ENCODE measurements around the gene MED15.

MED15 gene

GRCh38 chr22:20514658-20515406 lies 7.4 kb downstream of the MED15 start:
- H3K27me3 ChIP-seq (ENCODE audit: control insufficient read depth, low read length), result no peaks in the 10 kb centered on the region
- H3K9me2 ChIP-seq (replicated peaks; ENCODE audit: control insufficient read depth, low read length), result no peaks in the 10 kb centered on the region
- no peak for TF ChIP-seq EZH2phosphoT487 (IDR thresholded peaks at IDR 0.05; ENCODE audit: borderline replicate concordance, low read length)
- TF ChIP-seq CTCF (IDR thresholded peaks at IDR 0.05; ENCODE audit: low read depth, low read length, poor library complexity, severe bottlenecking), result no peak

DNA sequence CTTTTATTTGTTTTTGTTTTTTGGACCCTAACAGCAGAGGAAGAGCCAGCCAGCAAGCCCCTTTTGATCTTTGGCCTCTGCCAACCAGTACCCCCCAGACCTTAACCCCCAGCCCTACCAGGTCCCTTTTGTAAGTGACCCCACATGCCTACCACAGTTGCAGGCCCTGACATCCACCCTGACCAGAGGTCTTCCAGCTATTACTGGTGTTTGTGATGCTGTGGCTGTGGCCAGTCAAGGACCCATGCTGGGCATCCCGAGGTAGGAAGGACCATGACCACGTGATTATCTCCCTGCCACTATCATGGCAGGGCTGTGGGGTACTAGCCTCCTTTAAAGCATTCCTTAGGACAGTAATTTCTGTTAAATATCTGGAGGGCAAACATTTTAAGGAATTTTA lies 9.0 kb downstream of the MED15 start:
- H3F3A ChIP-seq (ENCODE audit: control insufficient read depth, insufficient read depth), result no peaks in the 10 kb centered on the region
- H3K4me1 ChIP-seq (ENCODE audit: control insufficient read depth, low read length), result peaks cover 5% of the 10 kb centered on the region
- H4K20me1 ChIP-seq (ENCODE audit: control insufficient read depth, insufficient read depth, low read depth, low read length), result peaks cover 16% of the 10 kb centered on the region
- TF ChIP-seq EZH2phosphoT487 (IDR thresholded peaks at IDR 0.05; ENCODE audit: borderline replicate concordance, low read length), result no peak
- TF ChIP-seq CTCF (IDR thresholded peaks at IDR 0.05; ENCODE audit: low read depth, low read length, poor library complexity, severe bottlenecking), result no peak
- no peaks in the 10 kb centered on the region for H3K27me3 ChIP-seq (ENCODE audit: control insufficient read depth, low read length)
- no peak overlapping the region for H3K4me2 ChIP-seq (ENCODE audit: low read length)
- no peak overlapping the region for H3K27ac ChIP-seq (ENCODE audit: low read depth, low read length)
- H3K9me2 ChIP-seq (replicated peaks; ENCODE audit: control insufficient read depth, low read length), result no peaks in the 10 kb centered on the region
- no peaks in the 10 kb centered on the region for H3K9me3 ChIP-seq (ENCODE audit: control insufficient read depth, insufficient read depth, low read length)
- H3K36me3 ChIP-seq (ENCODE audit: control insufficient read depth, low read length), result peaks cover 61% of the 10 kb centered on the region
- peaks cover 95% of the 10 kb centered on the region for H3K79me2 ChIP-seq (ENCODE audit: control insufficient read depth, low read length)
- no peak overlapping the region for H3K4me3 ChIP-seq (ENCODE audit: low read length)

More at GRCh38 chr22:20514658-20515406, 7.4 kb downstream of the MED15 start:
- Histone ChIP-seq H3K4me2 (ENCODE audit: low read length) (no peak overlapping the region), H3K4me3 (ENCODE audit: low read length) (no peak overlapping the region), H3F3A (ENCODE audit: control insufficient read depth, insufficient read depth) (no peaks in the 10 kb centered on the region), H3K4me1 (ENCODE audit: control insufficient read depth, low read length) (peaks cover 21% of the 10 kb centered on the region), H3K36me3 (ENCODE audit: control insufficient read depth, low read length) (peaks cover 68% of the 10 kb centered on the region), H3K27ac (ENCODE audit: low read depth, low read length) (no peak overlapping the region), H3K9me3 (ENCODE audit: control insufficient read depth, insufficient read depth, low read length) (no peaks in the 10 kb centered on the region), H4K20me1 (ENCODE audit: control insufficient read depth, insufficient read depth, low read depth, low read length) (peaks cover 22% of the 10 kb centered on the region), H3K79me2 (ENCODE audit: control insufficient read depth, low read length) (peaks cover 97% of the 10 kb centered on the region)

- H3K4me2 ChIP-seq (ENCODE audit: low read length), result no peak overlapping the region
- H3K36me3 ChIP-seq (ENCODE audit: control insufficient read depth, low read length), result peaks cover 62% of the 10 kb centered on the region
- no peaks in the 10 kb centered on the region for H3F3A ChIP-seq (ENCODE audit: control insufficient read depth, insufficient read depth)
- H3K9me2 ChIP-seq (replicated peaks; ENCODE audit: control insufficient read depth, low read length), result no peaks in the 10 kb centered on the region
- no peak overlapping the region for H3K27ac ChIP-seq (ENCODE audit: low read depth, low read length)
- peaks cover 6% of the 10 kb centered on the region for H3K4me1 ChIP-seq (ENCODE audit: control insufficient read depth, low read length)
- no peak overlapping the region for H3K4me3 ChIP-seq (ENCODE audit: low read length)
- H3K9me3 ChIP-seq (ENCODE audit: control insufficient read depth, insufficient read depth, low read length), result no peaks in the 10 kb centered on the region
- peaks cover 20% of the 10 kb centered on the region for H4K20me1 ChIP-seq (ENCODE audit: control insufficient read depth, insufficient read depth, low read depth, low read length)
- no peaks in the 10 kb centered on the region for H3K27me3 ChIP-seq (ENCODE audit: control insufficient read depth, low read length)
- no peak for TF ChIP-seq CTCF (IDR thresholded peaks at IDR 0.05; ENCODE audit: low read depth, low read length, poor library complexity, severe bottlenecking)
- TF ChIP-seq EZH2phosphoT487 (IDR thresholded peaks at IDR 0.05; ENCODE audit: borderline replicate concordance, low read length), result no peak
- H3K79me2 ChIP-seq (ENCODE audit: control insufficient read depth, low read length), result peaks cover 93% of the 10 kb centered on the region
Measured at GRCh38 chr22:20517422-20517821, 10.0 kb downstream of the MED15 start.
